Stomach (tissue), 4 donors: ENCODE measurements around the gene MYO5A.

ENCODE experiments used
- CTCF ChIP-seq, 7 experiments: fragments of 450-650 bp in 4 of 7; fragments of 200-600 bp in 3 of 7; sonication (generic) in 3 of 7; IDR thresholded peaks; one replicate each; pipeline ENCODE4 v1.5.1; 2016 to 2019; ENCODE audit warnings: antibody characterized with exemption in 7 of 7, control low read depth in 2 of 7, mild to moderate bottlenecking in 1 of 7
- POLR2A ChIP-seq, 4 donors: fragments of 450-650 bp; IDR thresholded peaks; one replicate each; pipeline ENCODE4 v1.6.1; 2016; ENCODE audit warnings: antibody characterized with exemption in 4 of 4, control low read depth in 2 of 4, mild to moderate bottlenecking in 1 of 4, moderate library complexity in 1 of 4

DNA sequence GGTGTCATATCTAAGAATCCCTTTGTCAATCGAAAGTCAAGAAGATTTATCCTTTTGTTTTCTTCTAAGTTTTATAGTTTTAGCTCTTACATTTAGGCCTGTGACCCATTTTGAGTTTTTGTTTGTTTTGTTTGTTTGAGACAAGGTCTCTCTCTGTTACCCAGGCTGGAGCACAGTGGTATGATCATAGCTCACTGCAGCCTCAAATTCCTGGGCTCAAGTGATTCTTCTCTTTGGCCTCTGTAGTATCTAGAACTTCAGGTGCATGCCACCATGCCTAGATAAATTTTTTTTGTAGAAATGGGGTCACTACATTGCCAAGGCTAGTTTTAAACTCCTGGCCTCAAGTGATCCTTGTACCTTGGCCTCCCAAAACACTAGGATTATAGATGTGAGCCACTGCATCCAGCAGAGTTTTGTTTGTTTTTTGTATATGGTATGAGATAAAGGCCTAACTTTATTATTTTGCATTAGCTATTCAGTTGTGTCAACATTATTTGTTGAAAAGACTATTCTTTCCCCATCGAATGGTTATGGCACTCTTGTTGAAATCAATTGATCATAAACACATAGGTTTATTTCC lies 227.3 kb downstream of the MYO5A start:
- TF ChIP-seq CTCF (IDR thresholded peaks at IDR 0.05) (no peak), POLR2A (IDR thresholded peaks at IDR 0.05) (no peak)
